Esophagus muscularis mucosa (tissue), 4 donors: ENCODE measurements around the gene TNNT2. TPM values are rescaled to one million over a fixed set of nuclear protein-coding genes. Genes with fewer than 3 reads are reported as not detected.

Experiments used
- DNase-seq: peaks from one replicate; pipeline ENCODE4 v3.0.0-alpha.2; 2017; ENCODE audit errors: extremely low spot score
- H3K27ac ChIP-seq, 4 donors: fragments of 200-600 bp; sonication (generic); replicated peaks in 1 of 4; 1 replicate in 3 of 4; 2 replicates in 1 of 4; pipeline ENCODE4 v1.5.1; 2016 to 2019; ENCODE audit warnings: mild to moderate bottlenecking in 1 of 4
- H3K27me3 ChIP-seq, 4 donors: fragments of 200-600 bp; sonication (generic); one replicate each; pipeline versions ENCODE4 v1.5.1 to v1.6.0; 2016 to 2019
- H3K36me3 ChIP-seq, 4 donors: fragments of 200-600 bp; sonication (generic); one replicate each; pipeline ENCODE4 v1.5.1; 2016 to 2019
- H3K4me1 ChIP-seq, 4 donors: fragments of 200-600 bp; sonication (generic); one replicate each; pipeline ENCODE4 v1.5.1; 2016 to 2019
- H3K4me3 ChIP-seq, 4 donors: fragments of 200-600 bp; sonication (generic); 1 replicate in 2 of 4; 2 replicates in 2 of 4; pipeline ENCODE4 v1.5.1; 2016 to 2019; ENCODE audit warnings: mild to moderate bottlenecking in 4 of 4, moderate library complexity in 1 of 4
- H3K9me3 ChIP-seq, 4 donors: fragments of 200-600 bp; sonication (generic); 1 replicate in 3 of 4; 2 replicates in 1 of 4; pipeline ENCODE4 v1.5.1; 2016 to 2019
- CTCF ChIP-seq, 3 experiments: fragments of 200-600 bp in 2 of 3; fragments of 450-650 bp in 1 of 3; sonication (generic) in 2 of 3; IDR thresholded peaks; one replicate each; pipeline ENCODE4 v1.5.1; 2017 to 2019; ENCODE audit warnings: antibody characterized with exemption in 3 of 3, mild to moderate bottlenecking in 2 of 3, moderate library complexity in 1 of 3
- EP300 ChIP-seq: sonication (generic); formaldehyde crosslinking; IDR thresholded peaks from one replicate; pipeline ENCODE4 v1.6.1; 2017; ENCODE audit warnings: antibody characterized with exemption
- POLR2A ChIP-seq: fragments of 450-650 bp; IDR thresholded peaks from one replicate; pipeline ENCODE4 v1.6.1; 2017; ENCODE audit warnings: antibody characterized with exemption, moderate library complexity, mild to moderate bottlenecking, low read depth
- POLR2AphosphoS5 ChIP-seq, 2 donors: sonication (generic); formaldehyde crosslinking; IDR thresholded peaks; one replicate each; pipeline ENCODE4 v1.6.1; 2017; ENCODE audit warnings: antibody characterized with exemption in 2 of 2
- WGBS: methylation state at CpG from one replicate; pipeline ENCODE4 v1.1.5; 2018; 5-methylcytosine and 5-hydroxymethylcytosine counted together
- intact Hi-C: fragments of 100-400 bp; cut with DNase I; formaldehyde crosslinking; loops from one replicate; pipeline ENCODE4 v1.15.1; 2023
- total RNA-seq, 4 donors: library from RNA; depleted of rRNA; stranded (reverse); fragments of >200 nt; gene quantifications; one replicate each; pipeline versions ENCODE4 v1.1.0 to v1.2.1, GENCODE V29; 2016

TNNT2 gene
- total RNA-seq, 4 donors from 2014 or later: 0.83 to 2.0 TPM; not detected in 2

GRCh38 chr1:201422436-201423030 lies 45.1 kb upstream of the TNNT2 start:
- no peaks in the 10 kb centered on the region for H3K27me3 ChIP-seq
- DNase-seq: no peak
- intact Hi-C loops: no loop called here
- H3K4me3 ChIP-seq: no peak overlapping the region
- no peaks in the 10 kb centered on the region for H3K36me3 ChIP-seq
- peaks cover 0 to 3% (median 0%) of the 10 kb centered on the region in 4 donors for H3K4me1 ChIP-seq
- H3K27ac ChIP-seq: no peak overlapping the region
- H3K9me3 ChIP-seq: no peaks in the 10 kb centered on the region
- no peak for TF ChIP-seq CTCF (IDR thresholded peaks at IDR 0.05)
- no peak for TF ChIP-seq EP300
- TF ChIP-seq POLR2A: no peak
- WGBS: 86% methylated on average over 6 of the region's 6 CpGs

- 69% methylated on average over 3 of the region's 3 CpGs for WGBS
Observed at GRCh38 chr1:201422026-201422425, 44.5 kb upstream of the TNNT2 start.

GRCh38 chr1:201421041-201421440 lies 43.6 kb upstream of the TNNT2 start:
- Histone ChIP-seq H3K36me3 (no peaks in the 10 kb centered on the region), H3K27ac (no peak overlapping the region), H3K9me3 (no peaks in the 10 kb centered on the region), H3K4me1 (peaks cover 0 to 3% (median 0%) of the 10 kb centered on the region in 4 donors), H3K4me3 (no peak overlapping the region), H3K27me3 (peaks cover 0 to 4% (median 0%) of the 10 kb centered on the region in 4 donors)
- TF ChIP-seq POLR2AphosphoS5 (IDR thresholded peaks at IDR 0.05) (no peak), EP300 (no peak), CTCF (IDR thresholded peaks at IDR 0.05) (no peak), POLR2A (no peak)
- intact Hi-C loops: no loop called here
- WGBS: 33% methylated on average over 1 of the region's 8 CpGs
- no peak for DNase-seq

More at GRCh38 chr1:201422026-201422425, 44.5 kb upstream of the TNNT2 start:
- Histone ChIP-seq H3K27me3 (peaks cover 0 to 3% (median 0%) of the 10 kb centered on the region in 4 donors), H3K4me1 (peaks cover 0 to 3% (median 0%) of the 10 kb centered on the region in 4 donors), H3K9me3 (no peaks in the 10 kb centered on the region), H3K4me3 (no peak overlapping the region), H3K36me3 (no peaks in the 10 kb centered on the region), H3K27ac (no peak overlapping the region)
- intact Hi-C loops: no loop called here
- DNase-seq: no peak
- TF ChIP-seq EP300: no peak

- no peak overlapping the region for H3K4me3 ChIP-seq
- DNase-seq: no peak
- no peak overlapping the region for H3K27ac ChIP-seq
- TF ChIP-seq EP300 (no peak), POLR2A (no peak), CTCF (IDR thresholded peaks at IDR 0.05) (no peak), POLR2AphosphoS5 (IDR thresholded peaks at IDR 0.05) (no peak)
- peaks cover 0 to 3% (median 0%) of the 10 kb centered on the region in 4 donors for H3K4me1 ChIP-seq
- 88% methylated on average over 6 of the region's 7 CpGs for WGBS
- peaks cover 0 to 4% (median 0%) of the 10 kb centered on the region in 4 donors for H3K27me3 ChIP-seq
- intact Hi-C loops: no loop called here
- no peaks in the 10 kb centered on the region for H3K36me3 ChIP-seq
- H3K9me3 ChIP-seq: no peaks in the 10 kb centered on the region
Observed at GRCh38 chr1:201420608-201421002, 43.1 kb upstream of the TNNT2 start.

- Histone ChIP-seq H3K4me1 (peaks cover 0 to 3% (median 0%) of the 10 kb centered on the region in 4 donors), H3K36me3 (no peaks in the 10 kb centered on the region), H3K4me3 (no peak overlapping the region), H3K27me3 (peaks cover 0 to 7% (median 0%) of the 10 kb centered on the region in 4 donors), H3K9me3 (no peaks in the 10 kb centered on the region), H3K27ac (no peak overlapping the region)
- DNase-seq: no peak
- intact Hi-C loops: no loop called here
- WGBS: 92% methylated on average over 8 of the region's 12 CpGs
- TF ChIP-seq POLR2AphosphoS5 (IDR thresholded peaks at IDR 0.05) (no peak), CTCF (IDR thresholded peaks at IDR 0.05) (no peak), EP300 (no peak), POLR2A (no peak)
Observed at GRCh38 chr1:201419746-201420607, 42.5 kb upstream of the TNNT2 start.
